OCI-LY3 (cell line): ENCODE measurements around the gene RMI2.

Experiments used
- H2AFZ ChIP-seq: fragments of 200-600, 300-600 bp; shearing (Covaris generic); 2 replicates; pipeline ENCODE4 v1.6.0; 2014; ENCODE audit warnings: antibody characterized with exemption, low read depth, low read length
- H3K27ac ChIP-seq: fragments of 200-600, 300-600 bp; sonication (generic); 2 replicates; pipeline ENCODE4 v1.5.1; 2014; ENCODE audit warnings: mild to moderate bottlenecking, low read length, moderate library complexity, mixed read lengths
- H3K27me3 ChIP-seq: fragments of 200-600, 300-600 bp; sonication (generic); 2 replicates; pipeline ENCODE4 v1.6.1; 2014; ENCODE audit warnings: low read depth, low read length, mixed read lengths
- H3K36me3 ChIP-seq: fragments of 200-600, 300-600 bp; sonication (generic); replicated peaks from 2 replicates; pipeline ENCODE3; 2014; ENCODE audit warnings: low read depth, low read length, mixed read lengths
- H3K4me1 ChIP-seq: fragments of 300-600, 200-600 bp; sonication (generic); 2 replicates; pipeline ENCODE4 v1.6.1; 2014; ENCODE audit warnings: low read length, mixed read lengths
- H3K4me2 ChIP-seq: fragments of 200-600, 300-600 bp; sonication (generic); 2 replicates; pipeline ENCODE4 v1.6.1; 2014; ENCODE audit warnings: low read length, mixed read lengths
- H3K4me3 ChIP-seq: fragments of 300-600, 200-600 bp; sonication (generic); 2 replicates; pipeline ENCODE4 v1.5.1; 2014; ENCODE audit warnings: antibody characterized with exemption, mild to moderate bottlenecking, low read length, moderate library complexity
- H3K79me2 ChIP-seq: fragments of 300-600, 200-600 bp; shearing (Covaris generic); 2 replicates; pipeline ENCODE4 v1.6.1; 2014; ENCODE audit warnings: mild to moderate bottlenecking, low read length, mixed read lengths
- H3K9ac ChIP-seq: fragments of 300-600, 200-600 bp; shearing (Covaris generic); 2 replicates; pipeline ENCODE4 v1.6.0; 2014; ENCODE audit warnings: mild to moderate bottlenecking, low read length, moderate library complexity
- H3K9me3 ChIP-seq: fragments of 200-600, 300-600 bp; shearing (Covaris generic); 2 replicates; pipeline ENCODE4 v1.6.1; 2014; ENCODE audit warnings: low read length, mixed read lengths; ENCODE audit not compliant: insufficient read depth
- H4K20me1 ChIP-seq: fragments of 200-600, 300-600 bp; sonication (generic); 2 replicates; pipeline ENCODE4 v1.6.1; 2016; ENCODE audit warnings: low read length, mixed read lengths; ENCODE audit not compliant: insufficient read depth
- CTCF ChIP-seq: fragments of 200-600, 300-600 bp; sonication (generic); IDR thresholded peaks from 2 replicates; pipeline ENCODE4 v1.5.1; 2014; ENCODE audit warnings: antibody characterized with exemption, low read length, low read depth
- EZH2phosphoT487 ChIP-seq: fragments of 200-600 bp; shearing (Covaris generic); IDR thresholded peaks from 2 replicates; pipeline ENCODE4 v1.6.1; 2018; ENCODE audit warnings: antibody characterized with exemption, mixed run types, low read depth

The RMI2 gene

GRCh38 chr16:11326737-11327276 is 18.5 kb upstream of the RMI2 start:
- Histone ChIP-seq H4K20me1 (no peaks in the 10 kb centered on the region), H3K79me2 (no peaks in the 10 kb centered on the region), H3K9ac (no peak overlapping the region), H3K36me3 (peaks cover 3% of the 10 kb centered on the region), H3K4me3 (peak overlapping the region; percentile 54), H3K9me3 (no peaks in the 10 kb centered on the region), H3K27ac (no peak overlapping the region; the same call in 1 of the 2 replicates), H3K27me3 (peaks cover 18% of the 10 kb centered on the region), H3K4me2 (peak overlapping the region; percentile 86), H3K4me1 (peaks cover 46% of the 10 kb centered on the region), H2AFZ (no peak overlapping the region)
- TF ChIP-seq EZH2phosphoT487 (no peak), CTCF (no peak)

- Histone ChIP-seq H3K27me3 (peaks cover 22% of the 10 kb centered on the region), H3K9ac (peak overlapping the region; percentile 36), H3K4me2 (peak overlapping the region; percentile 86), H3K4me3 (peak overlapping the region; percentile 54), H2AFZ (no peak overlapping the region), H4K20me1 (no peaks in the 10 kb centered on the region), H3K9me3 (no peaks in the 10 kb centered on the region), H3K27ac (peak overlapping the region; percentile 79), H3K79me2 (no peaks in the 10 kb centered on the region), H3K4me1 (peaks cover 46% of the 10 kb centered on the region), H3K36me3 (peaks cover 3% of the 10 kb centered on the region)
- TF ChIP-seq CTCF (no peak), EZH2phosphoT487 (no peak)
Measured at GRCh38 chr16:11327277-11328171, 17.7 kb upstream of the RMI2 start.

- Histone ChIP-seq H3K4me3 (peak overlapping the region; percentile 66), H3K9ac (peak overlapping the region; percentile 49), H3K36me3 (peaks cover 3% of the 10 kb centered on the region), H3K9me3 (no peaks in the 10 kb centered on the region), H3K4me2 (peak overlapping the region; percentile 86), H3K27ac (peak overlapping the region; percentile 79), H3K4me1 (peaks cover 46% of the 10 kb centered on the region), H4K20me1 (no peaks in the 10 kb centered on the region), H2AFZ (no peak overlapping the region), H3K27me3 (peaks cover 26% of the 10 kb centered on the region), H3K79me2 (no peaks in the 10 kb centered on the region)
- no peak for TF ChIP-seq CTCF
- TF ChIP-seq EZH2phosphoT487 = no peak
Measured at GRCh38 chr16:11328172-11329070, 16.8 kb upstream of the RMI2 start.
